Type B pancreatic cell (in vitro differentiated cells): ENCODE measurements around the gene SNAP47. TPM values are rescaled to one million over a fixed set of nuclear protein-coding genes. Genes with fewer than 3 reads are reported as not detected.

ENCODE experiments used
- DNase-seq: peaks from one replicate; pipeline ENCODE4 v3.0.0; 2021; ENCODE audit warnings: mixed read lengths; ENCODE audit not compliant: unreplicated experiment; ENCODE audit errors: extremely low spot score
- H3K27ac Mint-ChIP-seq: 2 replicates; pipeline ENCODE4 v1.8.0; 2021; ENCODE audit warnings: mild to moderate bottlenecking, mixed read lengths
- H3K27me3 Mint-ChIP-seq: 2 replicates; pipeline ENCODE4 v1.8.0; 2021; ENCODE audit warnings: mixed read lengths
- H3K36me3 Mint-ChIP-seq: 2 replicates; pipeline ENCODE4 v1.8.0; 2021; ENCODE audit warnings: mixed read lengths
- H3K4me1 Mint-ChIP-seq: one replicate; pipeline ENCODE4 v1.8.0; 2021; ENCODE audit warnings: mixed read lengths; ENCODE audit not compliant: unreplicated experiment
- H3K4me3 Mint-ChIP-seq: 2 replicates; pipeline ENCODE4 v1.8.0; 2021; ENCODE audit warnings: mild to moderate bottlenecking, mixed read lengths
- H3K9me3 Mint-ChIP-seq: 2 replicates; pipeline ENCODE4 v1.8.0; 2021; ENCODE audit warnings: mixed read lengths
- CTCF ChIP-seq: fragments of 200-600 bp; sonication (generic); conservative IDR thresholded peaks from 2 replicates; pipeline ENCODE4 v1.5.0; 2021; ENCODE audit warnings: antibody characterized with exemption, mild to moderate bottlenecking
- total RNA-seq: library from RNA; stranded (reverse); gene quantifications from 2 replicates; pipeline ENCODE4 v1.2.1, GENCODE V29; 2021; ENCODE audit warnings: low replicate concordance

Gene SNAP47
- total RNA-seq, 1 donor from 2014 or later = 46.2 TPM

DNA sequence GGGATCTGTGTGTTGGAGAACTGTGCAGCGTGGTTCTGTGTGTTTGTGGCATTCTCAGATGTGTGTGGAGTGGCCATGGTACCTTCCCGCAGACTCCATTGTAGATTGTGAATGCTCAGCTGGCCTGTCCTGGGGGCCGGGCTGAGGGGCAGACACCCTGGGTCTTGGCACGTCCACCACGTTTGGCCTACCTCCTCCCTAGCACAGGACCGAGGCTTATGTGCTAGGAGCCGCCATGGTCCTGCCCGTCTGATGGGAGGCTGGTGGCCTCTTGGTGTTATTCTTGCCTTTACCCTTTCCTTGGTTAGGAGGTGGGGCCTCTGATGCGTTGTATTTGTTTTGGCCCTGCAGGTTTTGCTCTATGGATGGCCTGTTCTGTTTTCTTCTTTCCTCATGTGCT lies 25.1 kb downstream of the SNAP47 start:
- no peak for TF ChIP-seq CTCF
- Mint-ChIP-seq H3K27ac (no peak overlapping the region), H3K4me1 (no peaks in the 10 kb centered on the region), H3K36me3 (peaks cover 14% of the 10 kb centered on the region), H3K4me3 (no peak overlapping the region), H3K9me3 (no peaks in the 10 kb centered on the region), H3K27me3 (peaks cover 4% of the 10 kb centered on the region)
- DNase-seq = no peak

GRCh38 chr1:227761621-227762230 lies 26.5 kb downstream of the SNAP47 start:
- H3K27me3 Mint-ChIP-seq = peaks cover 4% of the 10 kb centered on the region
- no peak for TF ChIP-seq CTCF
- no peak overlapping the region for H3K27ac Mint-ChIP-seq
- DNase-seq = no peak
- no peaks in the 10 kb centered on the region for H3K9me3 Mint-ChIP-seq
- no peaks in the 10 kb centered on the region for H3K4me1 Mint-ChIP-seq
- H3K4me3 Mint-ChIP-seq = no peak overlapping the region
- peaks cover 14% of the 10 kb centered on the region for H3K36me3 Mint-ChIP-seq

DNA sequence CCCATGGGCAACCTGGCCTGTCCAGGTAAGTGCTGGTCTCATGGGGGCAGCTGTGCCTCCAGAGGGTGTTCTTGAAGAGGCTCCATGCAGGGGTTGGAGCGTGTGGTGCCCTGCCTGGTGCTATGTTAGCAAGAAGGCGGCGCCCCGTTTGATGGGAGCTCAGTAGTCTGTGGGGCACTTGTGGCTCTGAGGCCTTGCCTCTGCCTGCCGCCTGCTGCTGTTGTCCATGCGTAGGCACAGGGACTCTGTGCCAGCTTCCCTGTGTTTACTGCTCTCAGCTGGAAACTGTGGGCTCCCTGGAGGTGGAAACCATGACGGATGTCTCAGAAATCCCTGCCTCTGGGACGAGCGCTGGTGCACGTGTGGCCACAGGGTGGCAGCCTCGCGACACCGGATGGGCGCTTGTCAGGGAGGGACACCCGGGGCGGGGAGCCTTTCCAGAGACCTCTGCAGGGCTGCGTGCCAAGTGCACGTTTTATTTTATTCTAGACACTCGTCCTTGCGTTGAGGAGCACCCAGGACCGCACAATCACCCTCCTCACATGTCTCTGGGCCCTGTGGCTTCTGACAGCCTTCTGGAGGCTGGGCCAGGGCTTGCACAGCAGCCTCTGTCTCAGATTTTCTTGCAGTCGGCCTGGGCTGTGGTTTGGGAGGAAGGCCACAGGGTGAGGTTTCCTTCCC lies 27.1 kb downstream of the SNAP47 start:
- peak; percentile 94 for TF ChIP-seq CTCF
- H3K27ac Mint-ChIP-seq = no peak overlapping the region
- H3K4me1 Mint-ChIP-seq = no peaks in the 10 kb centered on the region
- peak; percentile 91 for DNase-seq
- H3K4me3 Mint-ChIP-seq = no peak overlapping the region
- H3K27me3 Mint-ChIP-seq = peaks cover 4% of the 10 kb centered on the region
- H3K9me3 Mint-ChIP-seq = no peaks in the 10 kb centered on the region
- peaks cover 18% of the 10 kb centered on the region for H3K36me3 Mint-ChIP-seq

GRCh38 chr1:227763246-227764018 lies 28.2 kb downstream of the SNAP47 start:
- TF ChIP-seq CTCF = no peak
- Mint-ChIP-seq H3K27me3 (peaks cover 4% of the 10 kb centered on the region), H3K4me3 (no peak overlapping the region), H3K9me3 (no peaks in the 10 kb centered on the region), H3K4me1 (no peaks in the 10 kb centered on the region), H3K27ac (peak overlapping the region; percentile 82), H3K36me3 (peaks cover 19% of the 10 kb centered on the region)
- DNase-seq = no peak

GRCh38 chr1:227764019-227764391 lies 28.8 kb downstream of the SNAP47 start:
- TF ChIP-seq CTCF = no peak
- no peaks in the 10 kb centered on the region for H3K4me1 Mint-ChIP-seq
- peaks cover 4% of the 10 kb centered on the region for H3K27me3 Mint-ChIP-seq
- peak overlapping the region; percentile 82 for H3K27ac Mint-ChIP-seq
- no peak for DNase-seq
- no peak overlapping the region for H3K4me3 Mint-ChIP-seq
- H3K9me3 Mint-ChIP-seq = no peaks in the 10 kb centered on the region
- H3K36me3 Mint-ChIP-seq = peaks cover 23% of the 10 kb centered on the region
